CD4-positive, alpha-beta T cell treated with Interferon alpha-2 for 1 hour (primary cell): ENCODE results near the gene TNNI3.
"Not testable (repeated sequence)": the region's sequence is repeated elsewhere in the genome, so short reads cannot be mapped to it uniquely, and the experiment has no call there.

Experiments
- DNase-seq, 2 donors: peaks; one replicate each; pipeline ENCODE4 v3.0.0-alpha.2; 2020 to 2022

Gene TNNI3

GRCh38 chr19:55112246-55112776 is 45.2 kb downstream of the TNNI3 start:
- DNase-seq = no peak

GRCh38 chr19:55111238-55111831 is 46.2 kb downstream of the TNNI3 start:
- DNase-seq = no peak

GRCh38 chr19:55109527-55110291 is 47.8 kb downstream of the TNNI3 start:
- no peak for DNase-seq

- not testable (repeated sequence) for DNase-seq
These were observed 50.3 kb downstream of the TNNI3 start for GRCh38 chr19:55107252-55107651.

- DNase-seq = no peak
These were observed 50.9 kb downstream of the TNNI3 start for GRCh38 chr19:55106591-55106990.

- DNase-seq = no peak
These were observed 52.3 kb downstream of the TNNI3 start for GRCh38 chr19:55105237-55105636.

- DNase-seq = no peak
These were observed 54.3 kb downstream of the TNNI3 start for GRCh38 chr19:55103190-55103589.
